ENCODE measurements around the gene KIF3C.
"Not testable (repeated sequence)": the region's sequence is repeated elsewhere in the genome, so short reads cannot be mapped to it uniquely, and the experiment has no call there.

The KIF3C gene

GRCh38 chr2:25960920-25961319, 21.4 kb downstream of the KIF3C start:
- no peak for DNase-seq (ENCODE audit: low read depth)

GRCh38 chr2:25960396-25960795, 21.9 kb downstream of the KIF3C start:
- DNase-seq (ENCODE audit: low read depth) = no peak

GRCh38 chr2:25958611-25959010, 23.7 kb downstream of the KIF3C start:
- not testable (repeated sequence) for DNase-seq (ENCODE audit: low read depth)

- no peak for DNase-seq (ENCODE audit: low read depth)
Measured at GRCh38 chr2:25957743-25958142, 24.6 kb downstream of the KIF3C start.

- no peak for DNase-seq (ENCODE audit: low read depth)
Measured at GRCh38 chr2:25955869-25956535, 26.3 kb downstream of the KIF3C start.

- DNase-seq (ENCODE audit: low read depth) = no peak
Measured at GRCh38 chr2:25955036-25955435, 27.3 kb downstream of the KIF3C start.

GRCh38 chr2:25954199-25954752, 28.0 kb downstream of the KIF3C start:
- no peak for DNase-seq (ENCODE audit: low read depth)

- DNase-seq (ENCODE audit: low read depth) = peak; percentile 38
Measured at GRCh38 chr2:25951071-25951547, 31.2 kb downstream of the KIF3C start.

- DNase-seq (ENCODE audit: low read depth) = no peak
Measured at GRCh38 chr2:25948437-25948836, 33.9 kb downstream of the KIF3C start.

- no peak for DNase-seq (ENCODE audit: low read depth)
Measured at GRCh38 chr2:25941042-25941441, 41.3 kb downstream of the KIF3C start.

- no peak for DNase-seq (ENCODE audit: low read depth)
Measured at GRCh38 chr2:25939257-25939668, 43.0 kb downstream of the KIF3C start.

GRCh38 chr2:25938345-25938744, 44.0 kb downstream of the KIF3C start:
- DNase-seq (ENCODE audit: low read depth) = no peak

- DNase-seq (ENCODE audit: low read depth) = no peak
Measured at GRCh38 chr2:25936889-25937545, 45.3 kb downstream of the KIF3C start.

- DNase-seq (ENCODE audit: low read depth) = no peak
Measured at GRCh38 chr2:25933622-25934021, 48.7 kb downstream of the KIF3C start.

GRCh38 chr2:25929789-25930473, 52.4 kb downstream of the KIF3C start:
- no peak for DNase-seq (ENCODE audit: low read depth)

- no peak for DNase-seq (ENCODE audit: low read depth)
Measured at GRCh38 chr2:25928668-25929067, 53.6 kb downstream of the KIF3C start.

- DNase-seq (ENCODE audit: low read depth) = no peak
Measured at GRCh38 chr2:25926984-25927756, 55.1 kb downstream of the KIF3C start.

- no peak for DNase-seq (ENCODE audit: low read depth)
Measured at GRCh38 chr2:25922501-25922900, 59.8 kb downstream of the KIF3C start.

GRCh38 chr2:25920786-25921415, 61.4 kb downstream of the KIF3C start:
- no peak for DNase-seq (ENCODE audit: low read depth)

GRCh38 chr2:25920336-25920735, 62.0 kb downstream of the KIF3C start:
- no peak for DNase-seq (ENCODE audit: low read depth)

- DNase-seq (ENCODE audit: low read depth) = no peak
Measured at GRCh38 chr2:25917832-25918231, 64.5 kb downstream of the KIF3C start.

- DNase-seq (ENCODE audit: low read depth) = not testable (repeated sequence)
Measured at GRCh38 chr2:25917411-25917810, 64.9 kb downstream of the KIF3C start.
